Neural cell (in vitro differentiated cells): ENCODE data around the gene MAD1L1. TPM values are rescaled to one million over a fixed set of nuclear protein-coding genes. Genes with fewer than 3 reads are reported as not detected.

Experiments used
- H2AFZ ChIP-seq: fragments of 200-600, 300-800 bp; sonication (generic), shearing (Covaris generic); 2 replicates; pipeline ENCODE4 v1.6.0; 2014; ENCODE audit warnings: low read depth, mild to moderate bottlenecking, antibody characterized with exemption, low read length, moderate library complexity
- H3F3A ChIP-seq: fragments of 200-600 bp; shearing (Covaris generic); 2 replicates; pipeline ENCODE4 v1.6.1; 2016; ENCODE audit warnings: mild to moderate bottlenecking, moderate library complexity, mixed read lengths, antibody characterized with exemption, low read length; ENCODE audit not compliant: insufficient read depth, poor library complexity, severe bottlenecking
- H3K27ac ChIP-seq: fragments of 200-600, 300-800 bp; sonication (generic), shearing (Covaris generic); 2 replicates; pipeline ENCODE4 v1.5.1; 2014; ENCODE audit warnings: mild to moderate bottlenecking, low read length, moderate library complexity
- H3K27me3 ChIP-seq: fragments of 300-800, 200-600 bp; sonication (generic), shearing (Covaris generic); 2 replicates; pipeline ENCODE4 v1.6.0; 2014; ENCODE audit warnings: mild to moderate bottlenecking, low read depth, low read length, moderate library complexity; ENCODE audit not compliant: insufficient read depth
- H3K36me3 ChIP-seq: fragments of 300-800, 200-600 bp; sonication (generic), shearing (Covaris generic); 2 replicates; pipeline ENCODE4 v1.5.1; 2014; ENCODE audit warnings: mild to moderate bottlenecking, antibody characterized with exemption, low read length, moderate library complexity; ENCODE audit not compliant: insufficient read depth
- H3K4me2 ChIP-seq: fragments of 300-800, 200-600 bp; sonication (generic), shearing (Covaris generic); 2 replicates; pipeline ENCODE4 v1.6.0; 2014; ENCODE audit warnings: mild to moderate bottlenecking, low read length
- H3K4me3 ChIP-seq: fragments of 300-800, 200-600 bp; sonication (generic), shearing (Covaris generic); 2 replicates; pipeline ENCODE4 v1.5.1; 2014; ENCODE audit warnings: mild to moderate bottlenecking, low read length, moderate library complexity
- H3K79me2 ChIP-seq: fragments of 200-600 bp; shearing (Covaris generic); replicated peaks from 2 replicates; pipeline ENCODE4 v1.6.0; 2014; ENCODE audit warnings: mild to moderate bottlenecking, low read length, moderate library complexity; ENCODE audit not compliant: insufficient read depth
- H3K9ac ChIP-seq: fragments of 300-800, 200-600 bp; sonication (generic), shearing (Covaris generic); 2 replicates; pipeline ENCODE4 v1.6.1; 2016; ENCODE audit warnings: mild to moderate bottlenecking, low read length, mixed read lengths
- H3K9me2 ChIP-seq: fragments of 200-600 bp; shearing (Covaris generic); 2 replicates; pipeline ENCODE4 v1.6.1; 2016; ENCODE audit warnings: mild to moderate bottlenecking, low read length, mixed read lengths; ENCODE audit not compliant: insufficient read depth
- H3K9me3 ChIP-seq: fragments of 200-600, 300-800 bp; sonication (generic), shearing (Covaris generic); 2 replicates; pipeline ENCODE4 v1.6.1; 2016; ENCODE audit warnings: mild to moderate bottlenecking, mixed run types, low read length, moderate library complexity, mixed read lengths
- H4K20me1 ChIP-seq: fragments of 200-600 bp; shearing (Covaris generic); 2 replicates; pipeline ENCODE4 v1.6.1; 2016; ENCODE audit warnings: mild to moderate bottlenecking, mixed run types; ENCODE audit not compliant: insufficient read depth
- CTCF ChIP-seq: fragments of 450-650 bp; IDR thresholded peaks from 2 replicates; pipeline ENCODE4 v1.5.1; 2014; ENCODE audit warnings: antibody characterized with exemption, mild to moderate bottlenecking, moderate library complexity; ENCODE audit not compliant: poor library complexity, severe bottlenecking
- EP300 ChIP-seq: fragments of 450-650 bp; conservative IDR thresholded peaks from 2 replicates; pipeline ENCODE4 v1.6.1; 2014; ENCODE audit warnings: antibody characterized with exemption, mild to moderate bottlenecking, moderate library complexity; ENCODE audit not compliant: poor library complexity, severe bottlenecking
- EZH2 ChIP-seq: fragments of 200-600, 300-800 bp; shearing (Covaris generic), sonication (generic); IDR thresholded peaks from 2 replicates; pipeline ENCODE4 v1.6.1; 2014; ENCODE audit warnings: antibody characterized with exemption, low read length, borderline replicate concordance, mild to moderate bottlenecking; ENCODE audit not compliant: insufficient read depth, poor library complexity, severe bottlenecking
- MXI1 ChIP-seq: fragments of 450-650 bp; conservative IDR thresholded peaks from 2 replicates; pipeline ENCODE4 v1.6.1; 2014; ENCODE audit warnings: antibody characterized with exemption, mild to moderate bottlenecking; ENCODE audit not compliant: poor library complexity, severe bottlenecking
- POLR2AphosphoS5 ChIP-seq: IDR thresholded peaks from 2 replicates; pipeline ENCODE4 v1.6.1; 2012
- RAD21 ChIP-seq: fragments of 450-650 bp; conservative IDR thresholded peaks from 2 replicates; pipeline ENCODE4 v1.6.1; 2014; ENCODE audit warnings: antibody characterized with exemption, mild to moderate bottlenecking, moderate library complexity
- REST ChIP-seq: IDR thresholded peaks from 2 replicates; pipeline ENCODE4 v1.6.1; 2012; ENCODE audit warnings: borderline replicate concordance
- SMC3 ChIP-seq: fragments of 450-650 bp; conservative IDR thresholded peaks from 2 replicates; pipeline ENCODE4 v1.6.1; 2014; ENCODE audit warnings: antibody characterized with exemption, mild to moderate bottlenecking, moderate library complexity; ENCODE audit not compliant: poor library complexity
- TAF1 ChIP-seq: IDR thresholded peaks from 2 replicates; pipeline ENCODE4 v1.6.1; 2012; ENCODE audit warnings: low read depth
- polyA plus RNA-seq: library from polyadenylated mRNA; depleted of rRNA; stranded (reverse); fragments of >200 nt; gene quantifications from 2 replicates; pipeline ENCODE4 v1.2.3, GENCODE V29; 2014

Gene MAD1L1
- polyA plus RNA-seq, 1 donor from 2014 or later, result 31.4 TPM

- no peaks in the 10 kb centered on the region for H4K20me1 ChIP-seq
- H2AFZ ChIP-seq, result no peak overlapping the region
- no peak overlapping the region for H3K9ac ChIP-seq
- H3F3A ChIP-seq, result no peaks in the 10 kb centered on the region
- H3K27ac ChIP-seq, result no peak overlapping the region
- H3K4me2 ChIP-seq, result no peak overlapping the region
- no peaks in the 10 kb centered on the region for H3K27me3 ChIP-seq
- H3K9me2 ChIP-seq, result no peaks in the 10 kb centered on the region
- H3K9me3 ChIP-seq, result no peaks in the 10 kb centered on the region
- TF ChIP-seq EZH2 (no peak), TAF1 (no peak), EP300 (no peak), POLR2AphosphoS5 (no peak), MXI1 (no peak), RAD21 (no peak), CTCF (no peak), REST (no peak), SMC3 (no peak)
- no peaks in the 10 kb centered on the region for H3K79me2 ChIP-seq
- no peaks in the 10 kb centered on the region for H3K36me3 ChIP-seq
- no peak overlapping the region for H3K4me3 ChIP-seq
Measured at GRCh38 chr7:2281541-2281940, 48.8 kb upstream of the MAD1L1 start.

- no peaks in the 10 kb centered on the region for H3K9me2 ChIP-seq
- no peaks in the 10 kb centered on the region for H4K20me1 ChIP-seq
- TF ChIP-seq REST, result no peak
- no peak for TF ChIP-seq SMC3
- no peak for TF ChIP-seq MXI1
- no peak for TF ChIP-seq EZH2
- TF ChIP-seq CTCF, result no peak
- no peak for TF ChIP-seq RAD21
- TF ChIP-seq EP300, result no peak
- no peak for TF ChIP-seq TAF1
- no peak for TF ChIP-seq POLR2AphosphoS5
- H3K4me2 ChIP-seq, result no peak overlapping the region
- H3K4me3 ChIP-seq, result no peak overlapping the region
- H3F3A ChIP-seq, result no peaks in the 10 kb centered on the region
- no peaks in the 10 kb centered on the region for H3K79me2 ChIP-seq
- H2AFZ ChIP-seq, result no peak overlapping the region
- no peak overlapping the region for H3K27ac ChIP-seq
- no peaks in the 10 kb centered on the region for H3K36me3 ChIP-seq
- H3K27me3 ChIP-seq, result no peaks in the 10 kb centered on the region
- H3K9me3 ChIP-seq, result no peaks in the 10 kb centered on the region
- no peak overlapping the region for H3K9ac ChIP-seq
Measured at GRCh38 chr7:2280424-2280823, 47.7 kb upstream of the MAD1L1 start.
